H9 (cell line): ENCODE data around the gene MAP3K12. TPM values are rescaled to one million over a fixed set of nuclear protein-coding genes. Genes with fewer than 3 reads are reported as not detected.

Experiments
- DNase-seq: peaks from one replicate; pipeline ENCODE4 v3.0.0-alpha.2; 2017
- H2AFZ ChIP-seq: one replicate; pipeline ENCODE4 v1.6.1; 2013; ENCODE audit warnings: mild to moderate bottlenecking, low read length, control low read depth, moderate library complexity
- H2AK5ac ChIP-seq: 2 replicates; pipeline ENCODE4 v1.6.1; 2013; ENCODE audit warnings: low read length, control low read depth, mixed read lengths; ENCODE audit not compliant: insufficient read length
- H2BK120ac ChIP-seq: one replicate; pipeline ENCODE4 v1.6.1; 2013; ENCODE audit warnings: low read depth, mild to moderate bottlenecking, low read length, control low read depth, inconsistent platforms; ENCODE audit not compliant: poor library complexity, severe bottlenecking
- H2BK12ac ChIP-seq: 2 replicates; pipeline ENCODE4 v1.6.1; 2013; ENCODE audit warnings: low read length, control low read depth, mixed read lengths, low read depth; ENCODE audit not compliant: insufficient read length
- H2BK15ac ChIP-seq: 2 replicates; pipeline ENCODE4 v1.6.1; 2013; ENCODE audit warnings: low read depth, low read length, control low read depth
- H2BK20ac ChIP-seq: one replicate; pipeline ENCODE4 v1.6.1; 2013; ENCODE audit warnings: low read depth, mild to moderate bottlenecking, low read length, control low read depth, inconsistent platforms; ENCODE audit not compliant: poor library complexity, severe bottlenecking
- H2BK5ac ChIP-seq: 2 replicates; pipeline ENCODE4 v1.6.1; 2013; ENCODE audit warnings: low read length, control low read depth, mixed read lengths; ENCODE audit not compliant: insufficient read length
- H3K14ac ChIP-seq: 2 replicates; pipeline ENCODE4 v1.6.1; 2013; ENCODE audit warnings: low read length, control low read depth; ENCODE audit not compliant: insufficient read depth
- H3K18ac ChIP-seq: 2 replicates; pipeline ENCODE4 v1.6.1; 2013; ENCODE audit warnings: low read depth, mild to moderate bottlenecking, mixed read lengths, low read length, control low read depth; ENCODE audit not compliant: insufficient read length
- H3K23ac ChIP-seq: 2 replicates; pipeline ENCODE4 v1.6.1; 2013; ENCODE audit warnings: low read length, control low read depth, mixed read lengths, low read depth; ENCODE audit not compliant: insufficient read length
- H3K23me2 ChIP-seq: 2 replicates; pipeline ENCODE4 v1.6.1; 2013; ENCODE audit warnings: low read depth, mild to moderate bottlenecking, mixed read lengths, low read length, control low read depth; ENCODE audit not compliant: insufficient read length, poor library complexity, severe bottlenecking
- H3K27ac ChIP-seq: 2 replicates; pipeline ENCODE4 v1.5.1; 2013; ENCODE audit warnings: low read length, control low read depth, mixed read lengths, low read depth; ENCODE audit not compliant: insufficient read length
- H3K27me3 ChIP-seq: 2 replicates; pipeline ENCODE4 v1.6.1; 2013; ENCODE audit warnings: low read length, control low read depth, inconsistent platforms; ENCODE audit not compliant: insufficient read depth
- H3K4ac ChIP-seq: 2 replicates; pipeline ENCODE4 v1.6.1; 2013; ENCODE audit warnings: low read depth, mild to moderate bottlenecking, control low read depth, inconsistent platforms, low read length, moderate library complexity
- H3K4me1 ChIP-seq: 2 replicates; pipeline ENCODE4 v1.6.1; 2013; ENCODE audit warnings: low read length, control low read depth, inconsistent platforms; ENCODE audit not compliant: insufficient read depth
- H3K4me2 ChIP-seq: 2 replicates; pipeline ENCODE4 v1.6.1; 2013; ENCODE audit warnings: low read length, control low read depth, mixed read lengths; ENCODE audit not compliant: insufficient read length, insufficient read depth
- H3K56ac ChIP-seq: 2 replicates; pipeline ENCODE4 v1.6.1; 2013; ENCODE audit warnings: low read depth, mild to moderate bottlenecking, mixed read lengths, low read length, control low read depth; ENCODE audit not compliant: insufficient read length
- H3K79me1 ChIP-seq: 2 replicates; pipeline ENCODE4 v1.6.1; 2013; ENCODE audit warnings: low read depth, mild to moderate bottlenecking, moderate library complexity, low read length, control low read depth, inconsistent platforms; ENCODE audit not compliant: insufficient read depth, poor library complexity, severe bottlenecking
- H3K79me2 ChIP-seq: 2 replicates; pipeline ENCODE4 v1.6.1; 2013; ENCODE audit warnings: low read length, control low read depth, inconsistent platforms; ENCODE audit not compliant: insufficient read depth
- H3K9ac ChIP-seq: 2 replicates; pipeline ENCODE4 v1.6.1; 2013; ENCODE audit warnings: low read length, control low read depth, mixed read lengths; ENCODE audit not compliant: insufficient read length; ENCODE audit errors: extremely low read depth
- H3K9me3 ChIP-seq: one replicate; pipeline ENCODE4 v1.6.1; 2013; ENCODE audit warnings: low read depth, low read length, inconsistent platforms; ENCODE audit not compliant: control insufficient read depth
- H3T11ph ChIP-seq: one replicate; pipeline ENCODE4 v1.6.1; 2013; ENCODE audit warnings: mild to moderate bottlenecking, low read length, control low read depth, inconsistent platforms
- H4K20me1 ChIP-seq: one replicate; pipeline ENCODE4 v1.6.1; 2013; ENCODE audit not compliant: control insufficient read depth, insufficient read length, insufficient read depth
- H4K5ac ChIP-seq: 2 replicates; pipeline ENCODE4 v1.6.1; 2013; ENCODE audit warnings: low read depth, mild to moderate bottlenecking, mixed read lengths, low read length, control low read depth; ENCODE audit not compliant: insufficient read length
- H4K8ac ChIP-seq: replicated peaks from 2 replicates; pipeline ENCODE4 v1.6.1; 2013; ENCODE audit warnings: low read length, control low read depth, mixed read lengths, low read depth; ENCODE audit not compliant: insufficient read length
- H4K91ac ChIP-seq: 2 replicates; pipeline ENCODE4 v1.6.1; 2013; ENCODE audit warnings: low read depth, mild to moderate bottlenecking, moderate library complexity, mixed read lengths, low read length, control low read depth; ENCODE audit not compliant: insufficient read length
- H3K27ac Mint-ChIP-seq, 3 experiments: 2 replicates in 2 of 3; 3 replicates in 1 of 3; pipeline ENCODE4 v1.8.0; 2020 to 2021; ENCODE audit warnings: mixed read lengths in 3 of 3, mild to moderate bottlenecking in 1 of 3, moderate library complexity in 1 of 3
- H3K27me3 Mint-ChIP-seq: 2 replicates; pipeline ENCODE4 v1.8.0; 2021; ENCODE audit warnings: low read depth, mild to moderate bottlenecking, moderate library complexity, mixed read lengths
- H3K36me3 Mint-ChIP-seq, 3 experiments: 2 replicates in 2 of 3; 3 replicates in 1 of 3; pipeline ENCODE4 v1.8.0; 2020 to 2021; ENCODE audit warnings: low read depth in 3 of 3, mixed read lengths in 3 of 3; ENCODE audit not compliant: insufficient read depth in 1 of 3
- H3K4me1 Mint-ChIP-seq, 2 experiments: 2 replicates each; pipeline ENCODE4 v1.8.0; 2020; ENCODE audit warnings: mixed read lengths in 2 of 2
- H3K4me3 Mint-ChIP-seq, 2 experiments: 2 replicates in 1 of 2; 3 replicates in 1 of 2; pipeline ENCODE4 v1.8.0; 2020 to 2021; ENCODE audit warnings: mild to moderate bottlenecking in 2 of 2, mixed read lengths in 2 of 2, moderate library complexity in 1 of 2
- H3K9me3 Mint-ChIP-seq, 2 experiments: 2 replicates in 1 of 2; 3 replicates in 1 of 2; pipeline ENCODE4 v1.8.0; 2020; ENCODE audit warnings: mild to moderate bottlenecking in 2 of 2, mixed read lengths in 2 of 2, moderate library complexity in 1 of 2
- WGBS: extraction: QIAGEN DNeasy Blood & Tissue Kit; methylation state at CpG from one replicate; pipeline ENCODE4 v1.1.7; 2013; ENCODE audit warnings: missing lambda C conversion rate, low lambda C conversion rate, mixed read lengths; ENCODE audit not compliant: insufficient read length; ENCODE audit errors: extremely low coverage; 5-methylcytosine and 5-hydroxymethylcytosine counted together
- total RNA-seq: library from RNA; stranded (reverse); gene quantifications from 2 replicates; pipeline ENCODE4 v1.2.1, GENCODE V29; 2021
- TF ChIP-seq, protein P1 (sequence below): fragments of 200-600 bp; sonication (generic); conservative IDR thresholded peaks from 3 replicates; pipeline ENCODE4 v1.8.0; 2021; ENCODE audit warnings: antibody characterized with exemption, mild to moderate bottlenecking

Gene MAP3K12
- total RNA-seq, 1 experiment from 2014 or later = 22.3 TPM

DNA sequence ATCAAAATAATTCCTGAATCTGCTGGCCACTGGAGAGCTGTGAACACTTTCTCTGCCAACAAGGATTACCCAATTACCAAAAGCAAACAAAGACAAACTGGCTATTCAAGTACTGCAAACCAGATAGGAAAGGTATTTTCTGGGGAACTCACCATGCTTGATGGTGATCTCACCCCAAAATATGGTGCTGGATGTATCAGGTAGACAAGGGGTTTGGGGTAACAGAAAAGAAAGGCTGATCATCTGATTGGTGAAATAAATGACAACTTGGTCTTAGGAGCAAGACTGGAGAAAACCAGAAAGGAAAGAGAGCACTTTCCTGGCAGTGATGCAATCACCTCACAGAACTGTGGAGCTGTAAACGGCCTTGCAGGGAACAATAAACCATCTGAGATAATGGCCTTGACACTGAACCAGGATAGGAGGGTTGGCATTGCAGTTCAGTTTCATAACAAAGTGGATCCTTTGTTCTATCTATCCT lies 39.0 kb upstream of the MAP3K12 start:
- Mint-ChIP-seq H3K4me3 (no peak overlapping the region), H3K4me1 (no peaks in the 10 kb centered on the region), H3K36me3 (peaks cover 3 to 32% (median 19%) of the 10 kb centered on the region in 3 experiments; a peak in 6 of 7 replicates), H3K27me3 (no peaks in the 10 kb centered on the region), H3K9me3 (no peaks in the 10 kb centered on the region), H3K27ac (0 out of 7 replicates have a peak overlapping the region, but pooled peaks of 1 of the 3 experiments have one; percentile 5)
- Histone ChIP-seq H3K79me2 (no peaks in the 10 kb centered on the region), H3K4me1 (no peaks in the 10 kb centered on the region), H3K27ac (no peak overlapping the region), H4K20me1 (no peaks in the 10 kb centered on the region), H4K8ac (no peak overlapping the region), H2BK20ac (no peak overlapping the region), H3K18ac (no peak overlapping the region), H3K23me2 (no peaks in the 10 kb centered on the region), H3K14ac (no peak overlapping the region), H3K56ac (no peak overlapping the region), H3K23ac (no peak overlapping the region), H3K4ac (no peak overlapping the region), H2BK12ac (no peak overlapping the region), H2BK15ac (no peak overlapping the region), H2BK120ac (no peak overlapping the region), H3K9ac (no peak overlapping the region), H3K4me2 (no peak overlapping the region), H4K91ac (no peak overlapping the region), H4K5ac (no peak overlapping the region), H2BK5ac (no peak overlapping the region), H2AFZ (no peak overlapping the region), H3K79me1 (no peaks in the 10 kb centered on the region), H3T11ph (no peak overlapping the region), H2AK5ac (no peak overlapping the region), H3K27me3 (no peaks in the 10 kb centered on the region), H3K9me3 (no peaks in the 10 kb centered on the region)
- TF ChIP-seq, protein P1, sequence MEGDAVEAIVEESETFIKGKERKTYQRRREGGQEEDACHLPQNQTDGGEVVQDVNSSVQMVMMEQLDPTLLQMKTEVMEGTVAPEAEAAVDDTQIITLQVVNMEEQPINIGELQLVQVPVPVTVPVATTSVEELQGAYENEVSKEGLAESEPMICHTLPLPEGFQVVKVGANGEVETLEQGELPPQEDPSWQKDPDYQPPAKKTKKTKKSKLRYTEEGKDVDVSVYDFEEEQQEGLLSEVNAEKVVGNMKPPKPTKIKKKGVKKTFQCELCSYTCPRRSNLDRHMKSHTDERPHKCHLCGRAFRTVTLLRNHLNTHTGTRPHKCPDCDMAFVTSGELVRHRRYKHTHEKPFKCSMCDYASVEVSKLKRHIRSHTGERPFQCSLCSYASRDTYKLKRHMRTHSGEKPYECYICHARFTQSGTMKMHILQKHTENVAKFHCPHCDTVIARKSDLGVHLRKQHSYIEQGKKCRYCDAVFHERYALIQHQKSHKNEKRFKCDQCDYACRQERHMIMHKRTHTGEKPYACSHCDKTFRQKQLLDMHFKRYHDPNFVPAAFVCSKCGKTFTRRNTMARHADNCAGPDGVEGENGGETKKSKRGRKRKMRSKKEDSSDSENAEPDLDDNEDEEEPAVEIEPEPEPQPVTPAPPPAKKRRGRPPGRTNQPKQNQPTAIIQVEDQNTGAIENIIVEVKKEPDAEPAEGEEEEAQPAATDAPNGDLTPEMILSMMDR = no peak
- DNase-seq = no peak
- no CpG with 5 or more reads among the region's 1 CpG for WGBS
